Sigmoid colon (tissue), 4 donors: Measurements from ENCODE around the gene ZNF777.

ENCODE experiments used
- CTCF ChIP-seq, 4 experiments: fragments of 450-650 bp in 3 of 4; fragments of 200-600 bp in 1 of 4; IDR thresholded peaks; one replicate each; pipeline ENCODE4 v1.5.1; 2016 to 2019; ENCODE audit warnings: antibody characterized with exemption in 4 of 4, mild to moderate bottlenecking in 3 of 4, moderate library complexity in 2 of 4
- POLR2A ChIP-seq, 2 donors: fragments of 450-650 bp; IDR thresholded peaks; one replicate each; pipeline ENCODE4 v1.6.1; 2016; ENCODE audit warnings: antibody characterized with exemption in 2 of 2, mild to moderate bottlenecking in 2 of 2, moderate library complexity in 2 of 2
- POLR2AphosphoS5 ChIP-seq, 4 donors: sonication (generic); formaldehyde crosslinking; IDR thresholded peaks; one replicate each; pipeline ENCODE4 v1.6.1; 2017; ENCODE audit warnings: antibody characterized with exemption in 4 of 4

GRCh38 chr7:149468208-149468607 is 7.3 kb upstream of the ZNF777 start:
- no peak for TF ChIP-seq CTCF (IDR thresholded peaks at IDR 0.05)
- no peak for TF ChIP-seq POLR2AphosphoS5 (IDR thresholded peaks at IDR 0.05)
- no peak for TF ChIP-seq POLR2A (IDR thresholded peaks at IDR 0.05)
